Measurements from ENCODE around the gene CBFA2T3.

The CBFA2T3 gene

DNA sequence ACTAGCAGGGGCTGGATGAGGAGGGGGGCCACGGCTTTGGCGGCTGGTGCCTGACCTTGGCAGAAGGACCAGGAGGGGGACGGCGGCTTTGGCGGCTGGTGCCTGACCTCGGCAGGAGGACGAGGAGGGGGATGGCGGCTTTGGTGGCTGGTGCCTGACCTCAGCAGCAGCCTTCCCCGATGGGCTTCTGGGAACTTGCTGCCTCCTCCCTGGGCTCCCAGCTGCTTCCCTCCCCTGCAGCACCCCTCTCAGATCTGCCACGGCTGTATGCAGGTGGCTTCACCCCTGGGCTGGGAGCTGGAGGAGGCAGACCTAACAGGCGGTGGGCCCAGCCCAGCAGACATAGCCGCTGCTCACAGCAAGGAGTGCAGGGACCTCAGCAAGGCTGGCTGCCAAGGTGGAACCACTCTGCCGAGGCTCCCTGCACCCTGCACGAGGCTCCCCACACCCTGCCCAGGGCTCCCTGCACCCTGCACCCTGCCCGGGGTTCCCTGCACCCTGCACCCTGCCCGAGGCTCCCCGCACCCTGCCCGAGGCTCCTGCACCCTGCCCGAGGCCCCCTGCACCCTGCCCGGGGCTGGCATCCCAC lies 38.4 kb upstream of the CBFA2T3 start:
- TF ChIP-seq CTCF (conservative IDR thresholded peaks at IDR 0.05; ENCODE audit: low read depth, low read length) = no peak

GRCh38 chr16:89014403-89015230 lies 37.6 kb upstream of the CBFA2T3 start:
- no peak overlapping the region for H3K4me3 ChIP-seq (ENCODE audit: low read length)
- no peak for TF ChIP-seq CTCF (conservative IDR thresholded peaks at IDR 0.05; ENCODE audit: low read depth, low read length)
- DNase-seq (ENCODE audit: low read depth) = no peak

More for the DNA sequence above, 38.4 kb upstream of the CBFA2T3 start:
- H3K4me3 ChIP-seq (ENCODE audit: low read length) = no peak overlapping the region
- no peak for DNase-seq (ENCODE audit: low read depth)

- DNase-seq (ENCODE audit: low read depth) = no peak
- no peak for TF ChIP-seq CTCF (conservative IDR thresholded peaks at IDR 0.05; ENCODE audit: low read depth, low read length)
- H3K4me3 ChIP-seq (ENCODE audit: low read length) = no peak overlapping the region
Observed at GRCh38 chr16:89013692-89014402, 36.8 kb upstream of the CBFA2T3 start.

GRCh38 chr16:89013111-89013510 lies 36.1 kb upstream of the CBFA2T3 start:
- DNase-seq (ENCODE audit: low read depth) = no peak
- no peak overlapping the region for H3K4me3 ChIP-seq (ENCODE audit: low read length)
- no peak for TF ChIP-seq CTCF (conservative IDR thresholded peaks at IDR 0.05; ENCODE audit: low read depth, low read length)

DNA sequence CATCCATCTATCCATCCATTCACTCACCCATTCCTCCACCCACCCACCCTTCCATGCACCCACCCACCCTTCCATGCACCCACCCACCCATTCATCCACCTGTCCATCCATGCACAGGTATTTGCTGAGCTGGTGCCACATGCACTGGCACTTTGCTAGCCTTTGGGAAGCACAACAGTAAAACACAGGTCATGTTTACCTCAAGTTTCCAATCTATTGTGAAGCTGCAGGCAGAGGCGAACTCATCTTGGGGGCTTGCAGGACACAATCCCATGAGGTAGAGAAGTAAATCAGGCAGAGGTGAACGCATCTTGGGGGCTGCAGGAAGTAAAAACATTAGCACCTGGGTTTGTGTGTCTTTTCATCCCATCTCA lies 35.6 kb upstream of the CBFA2T3 start:
- DNase-seq (ENCODE audit: low read depth) = no peak
- no peak for TF ChIP-seq CTCF (conservative IDR thresholded peaks at IDR 0.05; ENCODE audit: low read depth, low read length)
- no peak overlapping the region for H3K4me3 ChIP-seq (ENCODE audit: low read length)

- no peak overlapping the region for H3K4me3 ChIP-seq (ENCODE audit: low read length)
- no peak for DNase-seq (ENCODE audit: low read depth)
- TF ChIP-seq CTCF (conservative IDR thresholded peaks at IDR 0.05; ENCODE audit: low read depth, low read length) = no peak
Observed at GRCh38 chr16:89011909-89012621, 35.1 kb upstream of the CBFA2T3 start.

Data from retinal pigment epithelial cell (primary cell).